ENCODE data around the gene BST2.

BST2 gene

GRCh38 chr19:17390665-17391370 is 14.6 kb downstream of the BST2 start:
- Histone ChIP-seq H3K4me3 (ENCODE audit: low read length) (peak overlapping the region; percentile 63), H3K27me3 (ENCODE audit: low read depth, low read length) (peaks cover 3% of the 10 kb centered on the region; the same call in 1 of the 2 replicates), H3K9me3 (ENCODE audit: insufficient read depth, low read length) (no peaks in the 10 kb centered on the region), H3K4me1 (ENCODE audit: low read length) (peaks cover 7% of the 10 kb centered on the region), H3K9ac (ENCODE audit: low read length) (peak overlapping the region; percentile 29; the same call in 1 of the 2 replicates), H3K27ac (ENCODE audit: low read length) (no peak overlapping the region), H3K36me3 (replicated peaks; ENCODE audit: low read depth, low read length) (no peaks in the 10 kb centered on the region), H4K20me1 (ENCODE audit: insufficient read depth, low read length) (no peaks in the 10 kb centered on the region), H3K4me2 (ENCODE audit: low read length) (peak overlapping the region; percentile 61), H2AFZ (ENCODE audit: low read depth, low read length) (peak overlapping the region; percentile 64; the same call in 1 of the 2 replicates), H3K79me2 (ENCODE audit: low read length) (no peaks in the 10 kb centered on the region)
- peak; percentile 51 for TF ChIP-seq CTCF (IDR thresholded peaks at IDR 0.05; ENCODE audit: low read depth, low read length)
- no peak for TF ChIP-seq EZH2phosphoT487 (IDR thresholded peaks at IDR 0.05; ENCODE audit: low read depth)

DNA sequence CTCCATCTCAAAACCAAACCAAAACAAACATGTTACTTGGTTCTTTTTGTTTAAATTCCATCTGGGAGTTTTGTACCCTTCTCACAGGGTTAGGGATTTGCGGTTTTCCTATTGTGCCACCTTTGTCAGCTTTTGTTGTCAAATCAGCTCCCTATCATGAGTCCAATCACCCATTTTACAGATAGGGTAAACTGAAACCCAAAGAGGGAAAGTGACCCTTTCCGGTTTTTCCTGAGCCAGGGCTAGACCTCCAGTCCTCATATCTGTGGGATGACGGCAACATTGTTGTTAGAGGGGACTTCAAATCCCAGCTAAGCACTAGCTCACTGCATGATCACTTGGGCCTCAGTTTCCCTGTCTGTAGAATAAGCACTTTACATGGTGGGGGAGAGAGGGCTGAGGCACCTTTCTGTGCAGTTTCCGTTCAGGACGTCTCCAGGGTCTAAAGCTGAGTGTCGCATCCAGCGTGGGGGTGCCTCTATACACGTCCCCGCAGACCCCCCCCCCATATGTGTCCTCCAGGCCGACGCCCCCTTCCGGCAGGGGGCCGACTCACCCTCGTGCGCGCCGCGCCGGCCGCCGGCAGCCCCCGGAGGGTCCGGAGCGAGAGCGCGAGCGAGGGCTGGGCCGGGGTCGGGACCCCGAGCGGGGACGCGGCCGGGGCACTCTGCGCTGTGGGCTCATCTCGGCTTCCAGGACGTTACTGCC is 15.3 kb downstream of the BST2 start:
- H3K4me1 ChIP-seq (ENCODE audit: low read length), result peaks cover 7% of the 10 kb centered on the region
- no peak overlapping the region for H2AFZ ChIP-seq (ENCODE audit: low read depth, low read length)
- H3K4me3 ChIP-seq (ENCODE audit: low read length), result no peak overlapping the region
- H3K9ac ChIP-seq (ENCODE audit: low read length), result no peak overlapping the region
- peaks cover 3% of the 10 kb centered on the region; the same call in 1 of the 2 replicates for H3K27me3 ChIP-seq (ENCODE audit: low read depth, low read length)
- H4K20me1 ChIP-seq (ENCODE audit: insufficient read depth, low read length), result no peaks in the 10 kb centered on the region
- H3K27ac ChIP-seq (ENCODE audit: low read length), result no peak overlapping the region
- H3K4me2 ChIP-seq (ENCODE audit: low read length), result peak overlapping the region; percentile 61
- no peaks in the 10 kb centered on the region for H3K79me2 ChIP-seq (ENCODE audit: low read length)
- TF ChIP-seq EZH2phosphoT487 (IDR thresholded peaks at IDR 0.05; ENCODE audit: low read depth), result no peak
- H3K36me3 ChIP-seq (replicated peaks; ENCODE audit: low read depth, low read length), result no peaks in the 10 kb centered on the region
- H3K9me3 ChIP-seq (ENCODE audit: insufficient read depth, low read length), result no peaks in the 10 kb centered on the region

GRCh38 chr19:17389288-17389687 is 16.1 kb downstream of the BST2 start:
- Histone ChIP-seq H3K4me1 (ENCODE audit: low read length) (peaks cover 7% of the 10 kb centered on the region), H3K9ac (ENCODE audit: low read length) (no peak overlapping the region), H3K4me2 (ENCODE audit: low read length) (no peak overlapping the region), H2AFZ (ENCODE audit: low read depth, low read length) (no peak overlapping the region), H3K4me3 (ENCODE audit: low read length) (no peak overlapping the region), H4K20me1 (ENCODE audit: insufficient read depth, low read length) (no peaks in the 10 kb centered on the region), H3K9me3 (ENCODE audit: insufficient read depth, low read length) (no peaks in the 10 kb centered on the region), H3K27me3 (ENCODE audit: low read depth, low read length) (peaks cover 3% of the 10 kb centered on the region; the same call in 1 of the 2 replicates), H3K79me2 (ENCODE audit: low read length) (no peaks in the 10 kb centered on the region), H3K27ac (ENCODE audit: low read length) (no peak overlapping the region), H3K36me3 (replicated peaks; ENCODE audit: low read depth, low read length) (no peaks in the 10 kb centered on the region)
- no peak for TF ChIP-seq EZH2phosphoT487 (IDR thresholded peaks at IDR 0.05; ENCODE audit: low read depth)
- TF ChIP-seq CTCF (IDR thresholded peaks at IDR 0.05; ENCODE audit: low read depth, low read length), result no peak

GRCh38 chr19:17385878-17386611 is 19.4 kb downstream of the BST2 start:
- no peaks in the 10 kb centered on the region for H3K36me3 ChIP-seq (replicated peaks; ENCODE audit: low read depth, low read length)
- H2AFZ ChIP-seq (ENCODE audit: low read depth, low read length), result no peak overlapping the region
- H3K4me1 ChIP-seq (ENCODE audit: low read length), result peaks cover 12% of the 10 kb centered on the region
- H3K27me3 ChIP-seq (ENCODE audit: low read depth, low read length), result peaks cover 3% of the 10 kb centered on the region; the same call in 1 of the 2 replicates
- H3K27ac ChIP-seq (ENCODE audit: low read length), result no peak overlapping the region
- H4K20me1 ChIP-seq (ENCODE audit: insufficient read depth, low read length), result no peaks in the 10 kb centered on the region
- no peak for TF ChIP-seq EZH2phosphoT487 (IDR thresholded peaks at IDR 0.05; ENCODE audit: low read depth)
- peak; percentile 95 for TF ChIP-seq CTCF (IDR thresholded peaks at IDR 0.05; ENCODE audit: low read depth, low read length)
- no peak overlapping the region for H3K9ac ChIP-seq (ENCODE audit: low read length)
- no peaks in the 10 kb centered on the region for H3K9me3 ChIP-seq (ENCODE audit: insufficient read depth, low read length)
- no peak overlapping the region for H3K4me2 ChIP-seq (ENCODE audit: low read length)
- H3K4me3 ChIP-seq (ENCODE audit: low read length), result no peak overlapping the region
- H3K79me2 ChIP-seq (ENCODE audit: low read length), result no peaks in the 10 kb centered on the region

All from OCI-LY3 (cell line).